Calu3 (cell line): Measurements from ENCODE around the gene RIOK3. TPM values are rescaled to one million over a fixed set of nuclear protein-coding genes. Genes with fewer than 3 reads are reported as not detected.

Experiments used
- BruUV-seq: library from RNA; stranded (reverse); fragments of 400-500 nt; replicated peaks from 2 replicates; lab custom pipeline; 2021; lab: Mats Ljungman, UMichigan
- CTCF ChIA-PET: fragments of 300-600 bp; sonication (Branson Sonifier 250); formaldehyde crosslinking; loops from one replicate; lab custom pipeline; 2022; ENCODE audit warnings: antibody characterized with exemption; lab: Charles Lee
- DNase-seq: peaks from one replicate; pipeline ENCODE4 v3.0.0; 2022
- H3K27ac Mint-ChIP-seq: one replicate; pipeline ENCODE4 v1.8.0; 2022; ENCODE audit warnings: mixed read lengths; ENCODE audit not compliant: unreplicated experiment
- H3K27me3 Mint-ChIP-seq: one replicate; pipeline ENCODE4 v1.8.0; 2022; ENCODE audit warnings: mixed read lengths; ENCODE audit not compliant: unreplicated experiment
- H3K36me3 Mint-ChIP-seq: one replicate; pipeline ENCODE4 v1.8.0; 2022; ENCODE audit warnings: mild to moderate bottlenecking, moderate library complexity, mixed read lengths; ENCODE audit not compliant: insufficient read depth, unreplicated experiment
- H3K4me1 Mint-ChIP-seq: one replicate; pipeline ENCODE4 v1.8.0; 2022; ENCODE audit warnings: mild to moderate bottlenecking, low read depth, mixed read lengths; ENCODE audit not compliant: unreplicated experiment
- H3K4me3 Mint-ChIP-seq: one replicate; pipeline ENCODE4 v1.8.0; 2022; ENCODE audit warnings: mild to moderate bottlenecking, low read depth, moderate library complexity, mixed read lengths; ENCODE audit not compliant: unreplicated experiment
- H3K9me3 Mint-ChIP-seq: one replicate; pipeline ENCODE4 v1.8.0; 2022; ENCODE audit warnings: low read depth, mixed read lengths; ENCODE audit not compliant: unreplicated experiment
- CTCF ChIP-seq: fragments of 200-600 bp; IDR thresholded peaks from one replicate; pipeline ENCODE4 v1.8.0; 2022; ENCODE audit warnings: antibody characterized with exemption; ENCODE audit not compliant: unreplicated experiment
- intact Hi-C: fragments of 100-400 bp; cut with micrococcal nuclease; formaldehyde crosslinking; loops from one replicate; pipeline ENCODE4 v1.10.0; 2022; ENCODE audit not compliant: unreplicated experiment
- total RNA-seq: library from RNA; stranded (reverse); gene quantifications from 2 replicates; pipeline ENCODE4 v1.2.3, GENCODE V29; 2022

Gene RIOK3
- total RNA-seq, 1 experiment from 2014 or later: 91.1 TPM

GRCh38 chr18:23468753-23469459 is 15.8 kb downstream of the RIOK3 start:
- Mint-ChIP-seq H3K27ac (no peak overlapping the region), H3K9me3 (no peaks in the 10 kb centered on the region), H3K4me3 (no peak overlapping the region), H3K27me3 (no peaks in the 10 kb centered on the region), H3K36me3 (peaks cover 46% of the 10 kb centered on the region), H3K4me1 (no peaks in the 10 kb centered on the region)
- TF ChIP-seq CTCF: no peak
- CTCF ChIA-PET: no interaction called here
- intact Hi-C loops: no loop called here
- no TSS peak for BruUV-seq
- DNase-seq: no peak

- CTCF ChIA-PET: no interaction called here
- no peak for DNase-seq
- no peak for TF ChIP-seq CTCF
- intact Hi-C loops: no loop called here
- Mint-ChIP-seq H3K4me3 (no peak overlapping the region), H3K27me3 (no peaks in the 10 kb centered on the region), H3K36me3 (peaks cover 46% of the 10 kb centered on the region), H3K27ac (no peak overlapping the region), H3K9me3 (no peaks in the 10 kb centered on the region), H3K4me1 (no peaks in the 10 kb centered on the region)
- BruUV-seq: no TSS peak
These were observed 17.7 kb downstream of the RIOK3 start for GRCh38 chr18:23470620-23471387.

GRCh38 chr18:23471486-23471885 is 18.4 kb downstream of the RIOK3 start:
- intact Hi-C loops: no loop called here
- CTCF ChIA-PET: no interaction called here
- no TSS peak for BruUV-seq
- Mint-ChIP-seq H3K4me1 (no peaks in the 10 kb centered on the region), H3K36me3 (peaks cover 47% of the 10 kb centered on the region), H3K9me3 (no peaks in the 10 kb centered on the region), H3K27me3 (no peaks in the 10 kb centered on the region), H3K27ac (no peak overlapping the region), H3K4me3 (no peak overlapping the region)
- no peak for TF ChIP-seq CTCF
- DNase-seq: no peak

DNA sequence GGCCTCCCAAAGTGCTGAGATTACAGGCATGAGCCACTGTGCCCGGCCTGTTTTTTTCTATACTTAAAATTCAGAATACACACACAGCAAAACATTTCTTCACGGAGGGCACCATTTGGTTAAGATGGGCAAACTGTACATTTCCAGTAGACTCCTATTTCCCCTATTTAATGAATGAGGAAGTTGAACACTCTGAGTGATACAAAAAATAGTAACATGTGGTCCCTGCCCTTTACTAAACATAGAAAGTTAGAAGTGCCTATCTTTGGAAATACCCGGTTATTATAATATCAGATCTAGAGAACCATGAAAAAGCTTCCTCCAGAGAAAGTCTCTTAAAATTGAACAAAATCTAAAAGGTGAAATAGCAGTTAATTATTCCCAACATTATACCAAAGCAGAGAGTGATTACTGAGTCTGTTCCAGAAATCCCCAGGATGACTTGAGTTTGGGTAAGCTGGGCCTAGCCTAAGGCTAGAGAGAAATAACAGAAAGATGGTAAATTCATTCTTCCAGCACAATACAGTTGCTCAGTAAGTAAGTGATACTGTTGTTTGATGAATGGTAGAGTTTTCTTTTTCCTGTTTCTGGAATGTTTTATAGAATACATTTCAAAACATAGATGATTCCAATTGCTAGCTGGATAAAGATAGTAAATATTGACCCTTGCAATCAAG is 26.9 kb downstream of the RIOK3 start:
- intact Hi-C loops: no loop called here
- no TSS peak for BruUV-seq
- Mint-ChIP-seq H3K4me3 (no peak overlapping the region), H3K27ac (no peak overlapping the region), H3K27me3 (no peaks in the 10 kb centered on the region), H3K4me1 (no peaks in the 10 kb centered on the region), H3K36me3 (peaks cover 67% of the 10 kb centered on the region), H3K9me3 (no peaks in the 10 kb centered on the region)
- no peak for TF ChIP-seq CTCF
- DNase-seq: no peak
- CTCF ChIA-PET: interaction anchor here (1.1 kb wide), 1 partner anchor 138 kb away, joined by 3 read pairs; no protein-coding TSS in a partner anchor
